IPS DF 19.7 (cell line): Measurements from ENCODE around the gene TNIP1.

ENCODE experiments used
- DNase-seq: peaks from one replicate; pipeline ENCODE4 v3.0.0-alpha.2; 2013; ENCODE audit warnings: low read depth, low spot score

The TNIP1 gene

GRCh38 chr5:151023047-151023615 is 57.7 kb downstream of the TNIP1 start:
- DNase-seq = no peak

DNA sequence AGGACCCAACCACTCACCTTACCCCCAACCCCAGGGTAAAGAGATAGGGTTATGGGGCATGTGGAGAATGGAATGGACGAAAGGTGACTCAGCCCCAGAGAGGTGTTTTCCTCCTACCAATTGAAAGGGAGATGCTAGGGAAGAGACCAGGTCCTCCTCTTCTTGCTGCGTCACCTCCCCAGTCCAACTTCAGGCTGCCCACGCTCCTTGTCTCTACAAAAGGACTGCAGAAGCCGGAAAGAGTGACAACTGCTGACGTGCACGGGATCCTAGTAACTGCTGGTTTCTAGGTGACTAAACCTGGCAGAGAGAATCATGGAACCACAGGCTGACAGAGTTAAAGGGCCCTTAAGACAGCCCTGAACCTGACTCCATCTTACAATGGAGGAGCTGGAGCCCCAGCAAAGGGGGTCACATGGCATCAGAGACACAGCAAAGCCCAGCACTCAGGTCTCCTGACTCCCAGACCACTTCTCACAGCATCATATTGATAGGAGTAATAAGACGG is 58.3 kb downstream of the TNIP1 start:
- no peak for DNase-seq

DNA sequence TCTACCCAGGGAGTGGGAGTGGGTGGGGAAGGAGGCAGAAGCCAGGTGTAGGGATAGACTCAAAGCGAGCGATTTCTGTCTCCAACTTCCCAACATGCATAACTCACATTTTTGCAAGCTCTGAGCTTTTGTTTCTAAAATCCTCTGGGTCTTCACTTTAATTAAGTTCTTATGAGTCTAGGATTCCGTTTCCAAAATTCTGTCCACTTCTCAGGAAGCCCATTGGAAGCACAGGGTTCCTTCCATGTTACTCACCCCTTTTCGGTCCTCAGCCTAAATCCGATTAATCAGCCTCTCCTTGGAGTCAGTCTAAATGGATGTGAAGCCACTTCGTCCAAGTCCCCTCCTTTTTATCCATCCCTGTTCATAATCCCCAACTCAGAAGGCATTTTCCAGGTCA is 59.1 kb downstream of the TNIP1 start:
- DNase-seq = no peak

DNA sequence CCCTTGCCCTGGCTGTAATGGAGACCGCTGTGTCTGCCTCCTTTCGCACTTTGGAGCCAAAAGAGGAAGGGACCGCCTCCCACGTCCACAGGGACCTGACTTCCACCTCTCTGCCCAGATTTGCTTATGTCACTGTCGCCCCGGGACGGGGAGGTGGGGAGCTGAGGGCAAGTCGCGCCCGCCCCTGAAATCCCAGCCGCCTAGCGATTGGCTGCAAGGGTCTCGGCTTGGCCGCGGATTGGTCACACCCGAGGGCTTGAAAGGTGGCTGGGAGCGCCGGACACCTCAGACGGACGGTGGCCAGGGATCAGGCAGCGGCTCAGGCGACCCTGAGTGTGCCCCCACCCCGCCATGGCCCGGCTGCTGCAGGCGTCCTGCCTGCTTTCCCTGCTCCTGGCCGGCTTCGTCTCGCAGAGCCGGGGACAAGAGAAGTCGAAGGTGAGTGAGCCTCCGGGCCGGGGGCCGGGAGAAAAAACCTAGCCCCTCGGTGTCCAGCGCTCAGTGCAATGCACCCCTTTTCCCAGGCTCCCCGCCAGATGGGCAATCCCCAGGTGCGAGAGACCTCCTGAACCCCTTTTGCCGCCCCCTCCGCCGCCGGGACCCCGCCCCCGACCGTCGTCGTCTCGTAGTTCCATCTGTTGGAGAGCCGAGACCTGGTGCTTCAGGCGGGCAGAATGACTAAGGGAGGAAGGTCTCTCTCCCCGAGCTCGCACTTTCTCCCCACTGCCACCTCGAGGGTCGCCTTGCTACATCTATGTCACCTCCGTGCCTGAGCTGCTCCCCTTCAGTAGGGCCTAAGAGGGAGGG is 60.3 kb downstream of the TNIP1 start, which contains the start of gene GPX3:
GPX3 (plus strand) TSS at position 288 of the 807 bp plus-strand sequence; CDS start at position 352, 64 bp downstream.
- DNase-seq = peak; percentile 56

DNA sequence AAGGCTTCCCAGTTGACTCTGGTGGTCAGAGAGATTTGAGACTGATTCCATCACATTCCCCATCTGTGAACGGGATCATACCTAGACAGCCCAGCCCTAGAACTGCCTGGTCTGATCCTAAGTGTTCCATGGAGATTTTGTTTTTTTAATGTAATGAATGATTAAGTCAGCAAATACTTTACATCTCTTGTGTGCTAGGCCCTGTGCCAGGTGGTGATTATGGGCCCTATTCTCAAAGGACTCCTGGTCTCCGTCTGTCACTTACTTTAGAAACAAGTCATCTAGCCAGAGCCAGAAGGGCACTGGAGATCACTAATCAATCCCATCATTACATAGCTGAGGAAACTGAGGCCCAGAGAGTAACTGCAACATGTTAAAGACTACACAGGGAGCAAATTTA is 61.5 kb downstream of the TNIP1 start:
- no peak for DNase-seq

DNA sequence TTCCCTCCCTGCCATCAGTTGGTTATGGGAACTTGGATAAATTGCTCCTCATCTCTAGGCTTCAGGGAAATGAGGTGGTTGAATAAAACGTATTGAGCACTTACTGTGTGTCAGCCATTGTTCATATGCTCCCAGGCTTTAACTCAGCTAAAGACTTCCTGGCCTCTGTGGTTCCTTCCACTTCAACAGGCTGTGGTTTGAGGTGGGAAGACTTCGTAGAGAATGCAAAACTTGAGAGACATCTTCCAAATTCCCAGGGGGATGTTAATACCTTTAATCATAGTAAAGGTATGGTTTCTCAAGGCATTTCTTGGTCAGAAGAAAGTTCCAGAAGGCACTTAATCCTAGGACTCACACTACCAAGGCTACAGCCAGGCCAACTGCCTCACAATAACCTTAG is 62.0 kb downstream of the TNIP1 start:
- no peak for DNase-seq

GRCh38 chr5:151017897-151018296 is 62.9 kb downstream of the TNIP1 start:
- DNase-seq = no peak

GRCh38 chr5:151016700-151017099 is 64.1 kb downstream of the TNIP1 start:
- DNase-seq = no peak

- DNase-seq = no peak
Measured at GRCh38 chr5:151015974-151016587, 64.8 kb downstream of the TNIP1 start.

DNA sequence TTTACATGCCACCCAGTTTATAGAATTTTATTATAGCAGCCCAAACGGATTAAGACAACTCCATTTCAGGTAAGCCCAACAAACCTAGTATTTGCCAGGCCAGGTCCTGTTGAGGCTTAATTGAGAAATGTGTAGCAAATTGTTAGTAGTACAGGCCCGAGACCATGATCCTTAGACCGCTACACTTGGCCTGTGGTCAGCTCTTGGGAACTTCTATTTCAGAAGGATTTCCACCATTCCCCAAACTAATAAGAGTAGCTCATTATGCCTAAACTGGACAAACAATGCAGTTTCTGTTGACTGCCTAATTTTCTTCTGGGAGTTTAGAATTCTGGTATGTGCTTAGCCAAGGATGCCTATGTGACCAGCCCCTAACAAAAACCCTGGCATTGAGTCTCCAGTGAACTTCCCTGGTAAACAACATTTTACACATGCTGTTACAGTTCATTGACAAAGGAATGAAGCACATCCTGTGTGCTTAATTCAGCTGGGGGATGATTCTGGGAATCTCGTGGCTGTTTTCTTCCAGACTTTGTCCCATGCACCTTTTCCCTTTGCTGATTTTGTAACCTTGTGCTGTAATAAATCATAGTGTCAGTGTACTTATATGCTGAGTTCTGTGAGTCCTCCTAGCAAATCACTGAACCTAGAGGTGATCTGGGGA is 66.0 kb downstream of the TNIP1 start:
- DNase-seq = no peak

DNA sequence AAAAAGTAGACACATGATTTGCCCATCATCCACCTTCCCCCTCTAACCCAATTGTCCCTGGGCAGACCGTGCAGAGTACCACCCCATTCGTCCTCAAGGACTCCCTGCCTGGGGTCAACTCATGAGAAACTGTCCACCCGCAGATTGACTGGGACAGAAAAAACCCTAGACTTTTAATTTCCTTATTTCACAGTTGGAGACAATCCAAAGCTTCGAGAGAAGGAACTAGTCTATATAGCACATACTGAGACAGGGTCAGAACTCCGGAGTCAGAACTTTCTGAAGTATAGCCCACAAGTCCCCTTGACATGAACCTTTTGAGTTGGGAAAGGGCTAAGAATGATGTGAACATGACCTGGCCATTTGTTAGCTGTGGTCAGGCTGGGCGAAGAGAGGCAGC is 68.0 kb downstream of the TNIP1 start:
- DNase-seq = no peak

DNA sequence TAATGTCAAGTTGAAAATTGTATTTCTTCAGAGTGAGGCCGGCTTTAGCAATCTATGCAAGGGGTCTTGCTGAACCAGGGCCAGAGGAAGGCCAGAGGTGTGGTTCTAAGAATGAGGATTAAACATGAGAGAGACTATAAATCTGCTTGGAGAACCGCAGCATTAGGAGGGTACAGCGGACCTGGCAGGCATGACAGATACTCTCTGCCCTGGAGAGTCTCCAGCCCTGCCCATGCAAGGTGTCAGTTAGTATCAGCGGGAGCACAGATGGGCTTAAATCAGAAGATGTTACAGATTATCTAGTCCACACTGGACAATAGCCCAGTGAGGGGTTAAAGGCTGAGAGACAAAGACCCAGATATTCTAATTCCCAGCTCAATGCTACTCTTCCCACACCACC is 71.9 kb downstream of the TNIP1 start:
- DNase-seq = no peak

GRCh38 chr5:151008210-151008491 is 72.7 kb downstream of the TNIP1 start:
- DNase-seq = no peak

DNA sequence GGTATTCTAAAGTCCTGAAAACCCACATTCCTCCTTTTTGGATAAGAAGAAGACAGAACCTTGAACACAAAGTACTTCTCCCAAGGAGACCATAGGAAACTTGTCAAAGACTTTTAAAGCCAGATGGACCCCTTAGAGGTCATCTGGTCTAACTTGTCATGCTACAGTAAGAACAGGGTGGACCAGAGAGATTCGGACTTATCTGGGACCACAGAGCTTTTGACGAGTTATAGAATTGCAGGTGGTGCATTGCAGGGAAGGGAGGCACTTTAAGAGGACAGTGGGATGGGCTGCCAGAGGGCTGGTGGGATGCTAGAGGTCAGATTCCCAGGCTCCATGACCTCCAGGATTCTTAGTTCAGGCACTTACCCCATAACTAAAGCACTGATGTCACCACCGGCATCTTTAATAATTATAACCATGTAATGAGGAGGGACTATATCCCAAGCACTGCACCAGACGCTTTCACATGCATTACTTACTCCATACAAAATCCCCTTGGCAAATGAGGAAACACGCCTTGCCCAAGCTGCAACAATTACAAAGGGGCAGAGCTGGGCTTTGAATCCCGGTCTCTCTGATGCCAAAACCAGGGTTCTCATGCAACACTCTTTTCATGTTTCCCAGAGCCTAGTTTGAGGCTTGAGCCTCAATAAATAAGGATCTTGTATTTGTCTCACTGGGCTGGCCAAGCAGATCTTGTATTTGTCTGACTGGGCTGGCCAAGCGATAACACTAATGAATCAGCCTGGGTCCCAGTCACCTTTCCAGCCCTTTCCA is 73.2 kb downstream of the TNIP1 start:
- DNase-seq = no peak

DNA sequence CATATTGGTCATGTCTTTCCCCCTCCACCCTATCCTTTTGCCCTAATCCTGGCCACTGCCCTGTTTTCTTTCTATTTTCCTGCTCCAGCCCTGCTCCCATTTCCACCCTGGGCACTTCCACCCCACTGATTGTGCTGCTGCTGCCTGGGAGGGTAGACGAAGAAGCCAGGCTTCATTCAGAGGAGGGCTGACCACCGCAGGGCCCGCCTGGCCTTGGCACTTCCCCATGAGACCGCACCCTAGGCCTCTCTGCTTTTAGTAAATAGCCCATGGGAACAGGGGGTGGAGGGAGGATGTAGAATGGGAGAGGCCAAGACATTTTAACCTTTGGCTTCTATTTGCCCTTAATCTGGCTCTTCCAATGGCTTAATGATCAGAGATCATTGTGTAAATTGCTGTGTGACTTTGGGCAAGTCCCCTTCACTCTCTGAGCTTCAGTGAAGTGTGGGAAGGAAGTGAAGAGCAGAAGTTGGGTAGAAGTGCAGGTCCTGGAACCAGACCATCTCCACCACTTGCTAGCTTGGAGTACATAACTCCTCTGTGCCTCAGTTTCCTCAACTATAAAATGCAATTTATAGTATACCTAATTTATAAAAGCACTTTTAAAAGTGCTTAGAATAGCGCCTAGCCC is 74.0 kb downstream of the TNIP1 start:
- DNase-seq = no peak

DNA sequence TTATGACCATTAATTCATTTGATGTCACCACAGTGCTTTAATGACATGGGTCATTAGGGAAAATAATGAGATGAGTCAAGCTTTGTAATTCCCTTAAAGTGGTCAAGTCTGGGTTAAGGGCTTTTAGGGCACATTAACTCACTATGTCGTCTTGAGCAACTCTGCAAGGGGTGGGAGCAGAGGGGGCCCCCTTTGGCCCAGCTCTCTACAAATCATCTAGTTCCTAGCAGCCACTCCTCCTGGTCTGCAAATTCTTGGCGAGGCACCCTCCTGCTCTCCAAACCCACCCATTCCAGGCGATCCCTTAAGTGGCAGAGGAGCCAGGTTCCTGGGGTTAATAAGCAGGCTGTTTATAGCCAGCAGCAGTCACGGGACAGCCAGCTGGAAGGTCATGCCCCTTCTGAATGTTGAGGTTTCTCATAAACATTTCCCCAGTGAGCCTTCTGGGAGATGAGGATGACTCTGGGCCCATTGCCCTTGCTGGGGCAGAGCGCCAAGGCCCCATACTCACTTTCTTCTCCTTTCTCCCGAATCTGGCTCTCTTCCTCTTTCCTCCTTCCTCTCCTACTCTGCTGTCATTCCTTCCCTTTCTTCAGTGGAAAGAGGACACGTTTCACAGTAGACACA is 74.8 kb downstream of the TNIP1 start:
- DNase-seq = no peak

- DNase-seq = no peak
Measured at GRCh38 chr5:151005187-151005949, 75.5 kb downstream of the TNIP1 start.

DNA sequence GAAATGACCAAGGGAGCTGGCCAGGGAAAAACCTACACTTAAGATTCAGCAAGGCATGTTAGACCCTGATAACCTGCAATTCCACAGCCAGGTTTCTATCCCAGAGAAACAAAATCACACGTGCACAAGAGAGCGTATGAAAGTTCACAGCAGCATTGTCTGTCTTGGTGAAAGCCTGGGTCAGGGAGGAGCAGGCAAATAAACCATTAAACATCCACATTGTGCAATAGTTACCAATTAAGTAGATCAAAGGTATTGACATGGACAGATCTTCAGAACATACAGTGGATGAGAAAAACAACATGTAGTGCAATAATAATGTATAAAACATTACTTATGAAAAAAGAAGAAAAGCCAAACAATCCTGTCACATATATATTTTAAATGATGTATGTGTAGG is 76.3 kb downstream of the TNIP1 start:
- DNase-seq = no peak

- DNase-seq = no peak
Measured at GRCh38 chr5:151003503-151003860, 77.4 kb downstream of the TNIP1 start.
